Psoas muscle (tissue), 8 donors: ENCODE measurements around the gene NDFIP1. TPM values are rescaled to one million over a fixed set of nuclear protein-coding genes. Genes with fewer than 3 reads are reported as not detected.

Experiments used
- ATAC-seq, 4 donors: fragments of 200-7000 bp; cut with Tn5 transposase; one replicate each; pipeline ENCODE4 v1.9.1; 2020; ENCODE audit warnings: moderate library complexity in 3 of 4, mild to moderate bottlenecking in 2 of 4
- DNase-seq, 2 donors: peaks; one replicate each; pipeline ENCODE4 v3.0.0-alpha.2; 2020
- H3K27ac ChIP-seq: fragments of 200-600 bp; one replicate; pipeline ENCODE4 v1.8.0; 2022
- H3K27me3 ChIP-seq, 3 donors: fragments of 200-600 bp in 1 of 3; one replicate each; pipeline versions ENCODE4 v1.6.1 to v1.8.0; 2013 to 2022; ENCODE audit warnings: low read length in 2 of 3, mild to moderate bottlenecking in 2 of 3, moderate library complexity in 1 of 3; ENCODE audit not compliant: insufficient read depth in 3 of 3
- H3K36me3 ChIP-seq, 2 donors: fragments of 200-600 bp in 1 of 2; one replicate each; pipeline versions ENCODE4 v1.6.1 to v1.8.0; 2013 to 2022; ENCODE audit warnings: low read depth in 1 of 2, mild to moderate bottlenecking in 1 of 2, moderate library complexity in 1 of 2; ENCODE audit not compliant: insufficient read depth in 1 of 2
- H3K4me1 ChIP-seq: fragments of 200-600 bp; one replicate; pipeline ENCODE4 v1.8.0; 2022
- H3K4me3 ChIP-seq: fragments of 200-600 bp; one replicate; pipeline ENCODE4 v1.8.0; 2022; ENCODE audit warnings: mild to moderate bottlenecking
- H3K9me3 ChIP-seq: fragments of 200-600 bp; one replicate; pipeline ENCODE4 v1.8.0; 2022
- WGBS, 3 donors: extraction: QIAGEN DNeasy Blood & Tissue Kit; methylation state at CpG; one replicate each; pipeline versions ENCODE4 v1.1.6 to v1.1.7; 2013; 5-methylcytosine and 5-hydroxymethylcytosine counted together
- intact Hi-C, 2 donors: fragments of 100-400 bp; cut with DNase I; formaldehyde crosslinking; loops; one replicate each; pipeline versions ENCODE4 v1.11.0 to v1.14.2; 2022
- polyA plus RNA-seq, 3 donors: library from polyadenylated mRNA; stranded (reverse); fragments of 200-250 nt; gene quantifications; one replicate each; pipeline ENCODE4 v1.2.3, GENCODE V29; 2013
- total RNA-seq, 4 donors: library from RNA; stranded (reverse); fragmentation: NEBNext Ultra II Directional in 2 of 4; extraction: Animal tissue kit (Norgen Biotek cat#: 25700) in 2 of 4; gene quantifications; one replicate each; pipeline versions ENCODE4 v1.2.1 to v1.2.4, GENCODE V29; 2021 to 2023
- TF ChIP-seq, protein P1 (sequence below): fragments of 200-600 bp; IDR thresholded peaks from one replicate; pipeline ENCODE4 v1.8.0; 2022; ENCODE audit warnings: antibody characterized with exemption
- donor health status: healthy with polysubstance abuse.
- donor health status: DM: no; HTN: no; CAD: no; lungs with moderate emphysema.
- donor health status: Bipolar disorder and iron deficiency.
- donor health status: healthy.
- donor health status: DM: yes; HTN: yes; CAD: no.
- donor health status: DM: no; HTN: no; CAD: no.
- donor health status: DM: no; HTN: no; CAD: no.
- donor health status: DM: yes; HTN: yes; CAD: no.

Gene NDFIP1
- total and polyA plus RNA-seq, 7 donors: 22.9 to 34.2 (median 31.6) TPM

DNA sequence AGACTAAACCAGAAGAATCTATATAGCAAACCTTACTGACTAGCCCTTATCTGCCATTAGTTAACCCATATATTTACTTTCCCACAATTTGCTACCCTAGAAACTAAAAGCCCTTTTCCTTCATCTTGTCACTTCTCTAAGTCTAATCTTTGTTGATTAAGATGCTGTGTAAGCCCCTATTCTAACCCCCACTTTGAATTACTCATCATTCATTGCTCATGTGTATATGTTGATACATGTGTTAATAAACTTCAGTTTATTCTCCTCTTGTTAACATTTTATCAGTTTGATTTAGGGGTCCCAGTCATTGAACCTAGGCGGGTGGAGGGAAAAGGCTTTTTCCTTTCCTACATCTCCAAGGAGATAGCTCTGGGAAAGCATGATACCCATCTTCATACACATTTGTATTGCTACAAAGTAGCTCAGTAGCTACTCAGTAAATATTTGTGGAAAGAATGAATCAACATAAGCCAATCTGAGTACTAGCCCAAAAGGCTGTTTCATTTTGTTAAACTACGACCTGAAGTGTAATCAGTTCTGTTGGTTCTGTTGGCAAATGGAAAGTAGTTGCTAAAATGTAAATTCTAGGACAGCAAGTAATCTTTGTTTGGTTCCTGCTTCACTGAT, 35.1 kb upstream of the NDFIP1 start:
- WGBS, 3 donors: 92 to 98% (median 95%) methylated on average over 2 of the region's 2 CpGs
- no peak for DNase-seq
- ATAC-seq: no peak
- H3K4me3 ChIP-seq: no peak overlapping the region
- TF ChIP-seq, protein P1, sequence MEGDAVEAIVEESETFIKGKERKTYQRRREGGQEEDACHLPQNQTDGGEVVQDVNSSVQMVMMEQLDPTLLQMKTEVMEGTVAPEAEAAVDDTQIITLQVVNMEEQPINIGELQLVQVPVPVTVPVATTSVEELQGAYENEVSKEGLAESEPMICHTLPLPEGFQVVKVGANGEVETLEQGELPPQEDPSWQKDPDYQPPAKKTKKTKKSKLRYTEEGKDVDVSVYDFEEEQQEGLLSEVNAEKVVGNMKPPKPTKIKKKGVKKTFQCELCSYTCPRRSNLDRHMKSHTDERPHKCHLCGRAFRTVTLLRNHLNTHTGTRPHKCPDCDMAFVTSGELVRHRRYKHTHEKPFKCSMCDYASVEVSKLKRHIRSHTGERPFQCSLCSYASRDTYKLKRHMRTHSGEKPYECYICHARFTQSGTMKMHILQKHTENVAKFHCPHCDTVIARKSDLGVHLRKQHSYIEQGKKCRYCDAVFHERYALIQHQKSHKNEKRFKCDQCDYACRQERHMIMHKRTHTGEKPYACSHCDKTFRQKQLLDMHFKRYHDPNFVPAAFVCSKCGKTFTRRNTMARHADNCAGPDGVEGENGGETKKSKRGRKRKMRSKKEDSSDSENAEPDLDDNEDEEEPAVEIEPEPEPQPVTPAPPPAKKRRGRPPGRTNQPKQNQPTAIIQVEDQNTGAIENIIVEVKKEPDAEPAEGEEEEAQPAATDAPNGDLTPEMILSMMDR: no peak
- intact Hi-C loops: no loop called here
- no peaks in the 10 kb centered on the region for H3K9me3 ChIP-seq
- no peaks in the 10 kb centered on the region for H3K36me3 ChIP-seq
- no peaks in the 10 kb centered on the region for H3K27me3 ChIP-seq
- H3K27ac ChIP-seq: no peak overlapping the region
- no peaks in the 10 kb centered on the region for H3K4me1 ChIP-seq

DNA sequence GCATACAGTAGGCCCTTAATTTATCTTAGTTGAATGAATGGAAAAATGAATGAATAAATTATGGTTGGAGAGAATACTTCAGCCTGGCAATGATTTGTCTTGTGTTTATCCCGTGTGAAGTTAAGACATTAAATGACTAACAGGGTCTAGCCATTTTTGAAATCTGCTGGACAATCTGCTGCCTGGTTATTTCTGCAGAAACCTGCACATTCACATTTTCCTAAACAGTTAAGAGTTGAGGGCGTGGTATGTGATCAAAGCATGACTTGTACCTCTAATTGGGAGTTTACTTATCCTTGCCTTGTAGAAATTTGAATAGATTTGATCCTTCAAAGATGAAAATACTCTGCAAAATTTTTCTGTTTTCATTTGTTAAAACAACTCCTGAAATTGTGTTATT, 34.6 kb upstream of the NDFIP1 start:
- H3K4me3 ChIP-seq: no peak overlapping the region
- ATAC-seq: no peak
- H3K27me3 ChIP-seq: no peaks in the 10 kb centered on the region
- intact Hi-C loops: no loop called here
- no peaks in the 10 kb centered on the region for H3K9me3 ChIP-seq
- no peak for DNase-seq
- 88 to 92% (median 92%) methylated on average over 2 of the region's 2 CpGs for WGBS, 3 donors
- no peaks in the 10 kb centered on the region for H3K4me1 ChIP-seq
- no peaks in the 10 kb centered on the region for H3K36me3 ChIP-seq
- H3K27ac ChIP-seq: no peak overlapping the region
- TF ChIP-seq, protein P1: no peak

DNA sequence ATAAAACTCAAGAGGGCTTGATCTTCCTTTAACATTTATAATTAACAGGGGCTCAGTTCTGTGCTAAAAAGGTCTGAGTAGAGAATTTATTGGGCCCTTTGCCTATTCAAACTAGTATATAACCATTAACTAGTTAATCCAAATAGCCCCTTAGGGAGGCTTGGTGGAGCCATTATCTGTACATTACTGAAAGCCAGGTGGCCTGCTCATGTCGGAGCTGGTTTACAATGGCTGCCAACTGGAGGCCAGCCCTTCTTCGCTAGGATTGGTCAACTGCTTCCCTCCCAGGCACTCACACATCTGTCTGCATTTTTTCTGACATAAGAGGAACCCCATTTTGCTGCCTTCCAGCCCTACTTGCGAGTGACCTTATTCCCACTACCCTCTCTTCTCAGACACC, 30.4 kb upstream of the NDFIP1 start:
- Histone ChIP-seq H3K4me3 (no peak overlapping the region), H3K4me1 (no peaks in the 10 kb centered on the region), H3K27ac (no peak overlapping the region), H3K27me3 (no peaks in the 10 kb centered on the region), H3K36me3 (no peaks in the 10 kb centered on the region), H3K9me3 (no peaks in the 10 kb centered on the region)
- no peak for DNase-seq
- intact Hi-C loops: no loop called here
- ATAC-seq: no peak
- WGBS, 3 donors: 74 to 86% (median 84%) methylated on average over 3 of the region's 3 CpGs
- TF ChIP-seq, protein P1: no peak

DNA sequence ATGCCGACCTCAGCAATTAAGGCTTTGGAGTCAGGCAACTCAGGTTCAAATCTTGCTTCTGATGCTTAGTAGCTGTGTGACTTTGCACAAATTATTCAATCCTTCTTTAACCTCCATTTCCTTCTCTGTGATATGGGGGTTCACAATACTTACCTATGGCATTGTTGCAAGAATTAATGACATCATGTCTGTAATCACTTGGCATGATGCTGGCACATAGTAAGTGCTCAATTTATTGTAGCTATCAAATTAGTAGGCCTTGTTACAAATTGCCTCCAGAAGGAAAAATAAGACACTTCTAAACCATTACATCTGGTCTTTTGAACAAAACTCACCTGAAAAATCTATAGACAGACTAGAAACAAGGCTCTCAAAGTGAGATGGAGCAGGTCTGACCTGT, 29.9 kb upstream of the NDFIP1 start:
- 60 to 76% (median 63%) methylated on average over 1 of the region's 1 CpG for WGBS, 3 donors
- Histone ChIP-seq H3K27me3 (no peaks in the 10 kb centered on the region), H3K9me3 (no peaks in the 10 kb centered on the region), H3K4me3 (no peak overlapping the region), H3K4me1 (no peaks in the 10 kb centered on the region), H3K36me3 (no peaks in the 10 kb centered on the region), H3K27ac (no peak overlapping the region)
- intact Hi-C loops: no loop called here
- no peak for DNase-seq
- no peak for ATAC-seq
- TF ChIP-seq, protein P1: no peak

DNA sequence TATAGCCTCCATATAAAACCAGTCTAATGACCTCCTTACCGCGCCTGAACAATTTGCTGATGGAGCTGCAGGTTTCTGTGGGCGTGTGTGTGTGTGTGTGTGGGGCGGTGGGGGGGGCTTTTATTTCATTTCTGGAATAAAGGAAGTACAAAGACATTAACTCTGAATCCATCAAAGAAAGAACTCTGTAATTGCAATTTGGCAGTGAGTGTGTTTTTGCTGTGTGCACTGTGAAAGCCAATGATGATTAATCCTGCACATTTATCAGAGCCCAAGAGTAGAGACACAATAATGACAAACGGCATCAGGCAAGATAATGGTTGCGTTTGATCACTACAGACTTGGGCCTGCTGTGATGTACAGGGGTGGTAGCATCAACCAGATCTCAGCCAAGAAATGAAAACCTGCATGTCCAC, 29.3 kb upstream of the NDFIP1 start:
- WGBS, 3 donors: 67 to 73% (median 67%) methylated on average over 6 of the region's 6 CpGs
- TF ChIP-seq, protein P1: no peak
- intact Hi-C loops: no loop called here
- DNase-seq (no peak), ATAC-seq (no peak)
- Histone ChIP-seq H3K27ac (no peak overlapping the region), H3K27me3 (no peaks in the 10 kb centered on the region), H3K4me3 (no peak overlapping the region), H3K4me1 (no peaks in the 10 kb centered on the region), H3K9me3 (no peaks in the 10 kb centered on the region), H3K36me3 (no peaks in the 10 kb centered on the region)
